GM19468 (cell line): ENCODE results near the gene OPTC.

Source experiments
- ATAC-seq: cut with Tn5 transposase; IDR thresholded peaks from one replicate; pipeline ENCODE4 v1.9.1; 2021; ENCODE audit warnings: mild to moderate bottlenecking, moderate library complexity, moderate number of reproducible peaks; ENCODE audit not compliant: unreplicated experiment; ENCODE audit errors: extremely low read depth

OPTC gene

GRCh38 chr1:203486618-203487370 lies 7.2 kb upstream of the OPTC start:
- ATAC-seq, result no peak

GRCh38 chr1:203488539-203488938 lies 5.4 kb upstream of the OPTC start:
- ATAC-seq, result no peak

DNA sequence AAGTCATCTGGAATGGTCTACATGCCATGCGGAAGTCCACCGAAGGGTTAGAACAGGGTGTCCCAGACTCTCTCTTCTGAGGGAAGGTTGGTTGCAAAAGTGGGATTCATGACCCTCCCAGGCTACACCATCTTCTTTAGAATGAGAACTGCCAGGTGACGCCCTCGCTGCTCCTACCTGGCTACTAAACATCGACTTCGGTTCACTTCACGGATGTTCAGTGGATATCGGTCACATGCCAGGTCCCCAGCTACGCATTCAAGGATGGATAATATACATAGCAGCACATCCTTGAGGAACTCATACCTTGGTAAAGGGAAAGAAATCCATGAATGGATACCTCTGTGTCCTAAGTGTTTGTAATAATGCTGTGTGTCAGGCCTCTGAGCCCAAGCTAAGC lies 3.3 kb upstream of the OPTC start:
- ATAC-seq, result no peak

GRCh38 chr1:203491664-203492063 lies 2.3 kb upstream of the OPTC start:
- no peak for ATAC-seq

GRCh38 chr1:203492082-203492747 lies 1.7 kb upstream of the OPTC start:
- ATAC-seq, result no peak

GRCh38 chr1:203492748-203493130 lies 1.2 kb upstream of the OPTC start:
- no peak for ATAC-seq

DNA sequence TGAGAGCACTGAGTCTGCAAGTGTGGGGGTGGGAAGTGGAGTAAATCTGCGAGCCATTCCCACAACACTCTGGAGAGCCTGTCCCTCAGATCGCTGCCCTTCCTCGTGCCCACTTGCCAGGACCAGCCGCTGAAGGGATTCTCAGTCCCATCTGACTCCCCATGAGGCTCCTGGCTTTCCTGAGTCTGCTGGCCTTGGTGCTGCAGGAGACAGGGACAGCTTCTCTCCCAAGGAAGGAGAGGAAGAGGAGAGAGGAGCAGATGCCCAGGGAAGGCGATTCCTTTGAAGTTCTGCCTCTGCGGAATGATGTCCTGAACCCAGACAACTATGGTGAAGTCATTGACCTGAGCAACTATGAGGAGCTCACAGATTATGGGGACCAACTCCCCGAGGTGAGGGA lies 1.9 kb downstream of the OPTC start:
- ATAC-seq, result no peak

- ATAC-seq, result no peak
Observed at GRCh38 chr1:203497269-203497777, 3.4 kb downstream of the OPTC start.

- ATAC-seq, result no peak
Observed at GRCh38 chr1:203499643-203500278, 5.8 kb downstream of the OPTC start.

GRCh38 chr1:203500279-203500678 lies 6.3 kb downstream of the OPTC start:
- ATAC-seq, result no peak

DNA sequence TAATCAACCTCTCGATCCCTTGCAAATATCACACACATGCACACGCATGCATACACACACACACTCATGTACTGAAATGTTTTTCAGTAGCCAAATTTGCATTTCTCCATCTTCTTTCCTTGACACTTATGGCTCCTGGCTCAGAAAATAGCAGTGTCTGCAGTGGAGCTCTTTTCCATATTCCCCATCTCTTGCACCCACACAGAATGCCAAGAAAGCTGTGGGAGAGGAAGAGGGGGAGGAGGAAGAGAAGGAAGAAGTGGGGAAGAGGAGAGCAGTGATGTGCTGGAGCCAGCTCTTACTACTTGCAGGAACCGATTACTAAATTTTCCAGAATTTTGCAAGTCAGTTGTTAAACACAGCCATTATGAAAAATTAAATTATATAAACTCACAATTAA lies 9.9 kb downstream of the OPTC start:
- ATAC-seq, result no peak

DNA sequence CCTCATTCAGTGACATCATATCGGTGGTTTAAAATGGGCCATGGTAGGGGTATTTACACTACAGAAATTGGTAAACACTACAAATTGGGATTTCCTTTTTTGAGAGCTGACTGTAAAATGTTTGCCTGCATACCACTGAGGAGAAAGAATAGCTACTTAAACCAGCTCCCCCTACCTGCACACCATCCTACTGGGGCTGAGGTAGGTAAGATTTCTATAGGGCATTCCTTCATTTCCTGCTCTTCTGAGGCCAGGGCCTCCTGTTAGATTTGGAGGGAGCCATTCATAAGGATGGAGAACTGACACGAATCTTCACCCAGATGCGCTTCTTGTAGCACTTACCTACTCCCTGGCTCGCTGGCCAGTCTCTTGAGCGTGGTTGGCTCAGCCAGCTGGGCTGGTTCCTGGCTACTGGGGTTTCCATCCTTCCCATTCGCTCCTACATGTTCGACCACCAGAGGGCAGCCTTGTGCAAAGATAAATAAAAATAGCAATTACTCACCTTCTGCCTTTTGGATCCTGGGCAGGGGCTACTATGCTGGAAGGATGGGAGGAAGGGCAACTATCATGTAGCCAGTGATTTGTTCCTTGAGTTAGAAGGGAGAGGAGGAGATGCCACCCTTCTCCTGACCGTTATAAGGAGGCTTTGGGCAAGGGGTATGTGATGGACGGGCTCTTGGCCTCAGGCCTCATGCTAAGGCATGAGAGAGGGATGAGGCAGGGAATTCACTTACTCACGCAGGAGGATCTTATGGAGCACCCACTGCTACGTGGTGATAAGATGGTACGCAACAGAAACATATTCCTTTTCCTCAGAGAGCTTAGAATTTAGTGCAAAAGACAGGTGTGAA lies 10.7 kb downstream of the OPTC start:
- ATAC-seq, result no peak

- no peak for ATAC-seq
Observed at GRCh38 chr1:203505526-203506204, 11.7 kb downstream of the OPTC start.

DNA sequence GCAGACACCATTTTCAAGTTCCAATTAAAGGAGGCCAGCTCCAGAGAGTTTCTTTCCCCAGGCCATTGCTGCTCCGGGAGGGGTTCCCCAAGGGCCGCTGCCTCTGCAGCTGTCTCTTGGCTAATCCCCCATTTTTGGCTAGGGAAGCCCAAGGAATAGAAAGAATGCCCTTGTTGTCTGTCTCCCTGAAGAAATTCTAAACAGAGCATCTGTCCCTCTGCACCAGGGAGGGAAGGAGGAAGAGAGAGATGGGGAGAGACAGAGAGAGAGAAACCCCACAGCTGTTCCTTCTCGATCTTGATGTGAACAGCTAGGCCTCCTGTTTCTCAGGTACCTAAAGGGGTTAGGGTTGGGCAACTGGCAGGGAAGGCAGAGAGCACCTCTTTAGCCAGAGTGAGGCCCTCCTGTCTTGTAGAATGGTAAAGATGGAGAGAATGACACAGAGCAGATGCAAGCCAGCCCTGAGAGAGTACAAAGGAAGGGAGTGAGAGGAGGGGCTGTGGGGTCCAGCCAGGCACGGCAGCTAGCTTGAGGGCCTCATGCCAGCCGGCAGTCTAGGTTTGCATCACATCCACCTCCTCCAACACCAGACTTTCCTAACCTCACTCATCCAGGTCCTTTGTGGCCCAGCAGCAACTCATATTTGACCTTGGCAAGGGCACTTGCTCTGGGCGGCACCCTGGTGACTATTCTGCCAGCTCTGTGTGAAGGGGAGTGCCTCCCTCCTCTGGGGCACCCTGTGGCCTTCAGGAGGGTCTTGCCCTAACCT lies 13.1 kb downstream of the OPTC start:
- ATAC-seq, result no peak

DNA sequence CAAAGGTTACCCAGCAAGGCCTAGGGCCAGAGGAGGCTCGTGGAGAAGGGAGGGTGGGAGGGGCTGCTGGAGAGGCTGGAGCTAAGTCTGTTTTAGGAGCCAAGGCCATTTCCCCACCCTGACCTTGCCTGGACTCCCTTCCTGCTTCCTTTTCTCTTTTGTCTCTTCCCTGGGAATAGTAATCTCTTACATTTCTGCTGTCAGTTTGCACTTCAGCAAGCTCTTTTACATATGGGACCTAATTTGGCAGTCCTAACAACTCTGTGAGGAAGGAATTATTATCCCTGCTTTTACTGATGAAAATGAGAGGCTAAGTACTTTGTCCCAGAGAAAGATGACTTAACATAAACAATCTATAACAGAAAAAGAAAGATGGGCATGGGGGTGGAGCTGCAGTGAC lies 13.8 kb downstream of the OPTC start:
- no peak for ATAC-seq

- ATAC-seq, result no peak
Observed at GRCh38 chr1:203508463-203509073, 14.6 kb downstream of the OPTC start.

DNA sequence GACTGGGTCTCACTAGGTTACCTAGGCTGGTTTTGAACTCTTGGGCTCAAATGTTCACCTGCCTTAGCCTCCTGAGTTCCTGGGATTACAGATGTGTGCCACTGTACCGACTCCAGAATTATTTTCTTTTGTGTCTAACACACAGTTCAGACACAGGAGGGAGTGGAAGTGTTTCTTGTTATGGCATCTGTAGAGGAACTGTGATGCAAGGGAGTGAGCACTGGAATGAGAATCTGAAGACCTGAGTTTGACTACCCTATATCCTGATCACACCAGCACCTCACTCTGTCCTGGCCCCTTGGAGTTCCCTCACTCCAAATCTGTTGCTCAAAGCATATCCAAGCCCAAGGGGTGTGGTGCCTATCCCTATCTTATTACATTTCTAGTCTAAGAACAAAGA lies 15.2 kb downstream of the OPTC start:
- no peak for ATAC-seq

GRCh38 chr1:203511513-203511912 lies 17.6 kb downstream of the OPTC start:
- no peak for ATAC-seq

GRCh38 chr1:203511930-203512329 lies 18.0 kb downstream of the OPTC start:
- no peak for ATAC-seq
